Activated CD4-positive, alpha-beta T cell treated with anti-CD3 and anti-CD28 coated beads, Interleukin-2, amount 10 ng/mL, durations not matched to agents 24 days and 14 days (primary cell): ENCODE measurements around the gene SMPDL3B. TPM values are rescaled to one million over a fixed set of nuclear protein-coding genes. Genes with fewer than 3 reads are reported as not detected.
"Not testable (repeated sequence)": the region's sequence is repeated elsewhere in the genome, so short reads cannot be mapped to it uniquely, and the experiment has no call there.

ENCODE experiments used
- DNase-seq: peaks from one replicate; pipeline ENCODE4 v3.0.0; 2022
- H3K27ac Mint-ChIP-seq: one replicate; pipeline ENCODE4 v1.8.0; 2022; ENCODE audit warnings: mild to moderate bottlenecking, mixed read lengths
- H3K27me3 Mint-ChIP-seq: one replicate; pipeline ENCODE4 v1.8.0; 2022; ENCODE audit warnings: mixed read lengths
- H3K36me3 Mint-ChIP-seq: one replicate; pipeline ENCODE4 v1.8.0; 2022; ENCODE audit warnings: low read depth, mild to moderate bottlenecking, mixed read lengths
- H3K4me1 Mint-ChIP-seq: one replicate; pipeline ENCODE4 v1.8.0; 2021; ENCODE audit warnings: mixed read lengths
- H3K4me3 Mint-ChIP-seq: one replicate; pipeline ENCODE4 v1.8.0; 2022; ENCODE audit warnings: mild to moderate bottlenecking, moderate library complexity, mixed read lengths
- H3K9me3 Mint-ChIP-seq: one replicate; pipeline ENCODE4 v1.8.0; 2021; ENCODE audit warnings: mixed read lengths
- intact Hi-C: fragments of 100-400 bp; cut with micrococcal nuclease; formaldehyde crosslinking; loops from one replicate; pipeline ENCODE4 v1.15.1; 2023
- total RNA-seq: library from RNA; stranded (reverse); gene quantifications from 2 replicates; pipeline ENCODE4 v1.2.3, GENCODE V29; 2022

Gene SMPDL3B
- total RNA-seq, 1 donor from 2014 or later, result 0.30 TPM

GRCh38 chr1:27994060-27994459, 59.3 kb downstream of the SMPDL3B start:
- Mint-ChIP-seq H3K27me3 (no peaks in the 10 kb centered on the region), H3K4me1 (peaks cover 25% of the 10 kb centered on the region), H3K4me3 (no peak overlapping the region), H3K36me3 (peaks cover 57% of the 10 kb centered on the region), H3K9me3 (no peaks in the 10 kb centered on the region), H3K27ac (no peak overlapping the region)
- intact Hi-C loops, result no loop called here
- DNase-seq, result no peak

GRCh38 chr1:27994526-27994925, 59.7 kb downstream of the SMPDL3B start:
- DNase-seq, result not testable (repeated sequence)
- peaks cover 55% of the 10 kb centered on the region for H3K36me3 Mint-ChIP-seq

GRCh38 chr1:27999055-27999454, 64.3 kb downstream of the SMPDL3B start:
- intact Hi-C loops, result no loop called here
- Mint-ChIP-seq H3K4me3 (no peak overlapping the region), H3K36me3 (peaks cover 45% of the 10 kb centered on the region), H3K4me1 (peaks cover 7% of the 10 kb centered on the region), H3K9me3 (no peaks in the 10 kb centered on the region), H3K27me3 (no peaks in the 10 kb centered on the region), H3K27ac (no peak overlapping the region)
- DNase-seq, result no peak

More at GRCh38 chr1:27994526-27994925, 59.7 kb downstream of the SMPDL3B start:
- H3K4me3 Mint-ChIP-seq, intact Hi-C loops, H3K27ac Mint-ChIP-seq, H3K27me3 Mint-ChIP-seq, H3K9me3 Mint-ChIP-seq: not testable (repeated sequence)
- H3K4me1 Mint-ChIP-seq, result peaks cover 25% of the 10 kb centered on the region

GRCh38 chr1:28002600-28002999, 67.8 kb downstream of the SMPDL3B start:
- Mint-ChIP-seq H3K27me3 (no peaks in the 10 kb centered on the region), H3K4me3 (no peak overlapping the region), H3K36me3 (peaks cover 37% of the 10 kb centered on the region), H3K9me3 (no peaks in the 10 kb centered on the region), H3K4me1 (peaks cover 4% of the 10 kb centered on the region), H3K27ac (no peak overlapping the region)
- DNase-seq, result no peak
- intact Hi-C loops, result no loop called here

- H3K36me3 Mint-ChIP-seq, result peaks cover 33% of the 10 kb centered on the region
- H3K4me1 Mint-ChIP-seq, result not testable (repeated sequence)
These were observed 68.3 kb downstream of the SMPDL3B start for GRCh38 chr1:28003117-28003516.

More at GRCh38 chr1:28003117-28003516, 68.3 kb downstream of the SMPDL3B start:
- DNase-seq, H3K9me3 Mint-ChIP-seq, H3K27ac Mint-ChIP-seq, H3K27me3 Mint-ChIP-seq, intact Hi-C loops, H3K4me3 Mint-ChIP-seq: not testable (repeated sequence)

Other genes starting within 250 kb of the SMPDL3B start
- 11.9 and 13.8 TPM in 2 replicates for gene FAM76A, start 209.0 kb upstream of the SMPDL3B start, total RNA-seq
- 28.5 and 28.8 TPM in 2 replicates for gene STX12, start 161.8 kb upstream of the SMPDL3B start, total RNA-seq
- 80.3 TPM in 2 replicates for gene PPP1R8, start 104.2 kb upstream of the SMPDL3B start, total RNA-seq
- 24.5 and 27.7 TPM in 2 replicates for gene THEMIS2, start 62.5 kb upstream of the SMPDL3B start, total RNA-seq
- gene RPA2, start 20.4 kb upstream of the SMPDL3B start, total RNA-seq, result 87.7 and 92.7 TPM in 2 replicates
- gene XKR8, start 25.0 kb downstream of the SMPDL3B start, total RNA-seq, result 4.1 and 7.0 TPM in 2 replicates
- gene EYA3, start 153.6 kb downstream of the SMPDL3B start, total RNA-seq, result 32.9 and 34.7 TPM in 2 replicates
- 0.40 and 0.57 TPM in 2 replicates for gene PTAFR, start 241.7 kb downstream of the SMPDL3B start, total RNA-seq